HG03457 (cell line): ENCODE data around the gene ZPBP.
"Not testable (repeated sequence)": the region's sequence is repeated elsewhere in the genome, so short reads cannot be mapped to it uniquely, and the experiment has no call there.

Source experiments
- ATAC-seq: cut with Tn5 transposase; IDR thresholded peaks from one replicate; pipeline ENCODE4 v1.9.1; 2021; ENCODE audit warnings: moderate number of reproducible peaks; ENCODE audit not compliant: unreplicated experiment

ZPBP gene

GRCh38 chr7:50047716-50048115 lies 45.3 kb downstream of the ZPBP start:
- no peak for ATAC-seq

DNA sequence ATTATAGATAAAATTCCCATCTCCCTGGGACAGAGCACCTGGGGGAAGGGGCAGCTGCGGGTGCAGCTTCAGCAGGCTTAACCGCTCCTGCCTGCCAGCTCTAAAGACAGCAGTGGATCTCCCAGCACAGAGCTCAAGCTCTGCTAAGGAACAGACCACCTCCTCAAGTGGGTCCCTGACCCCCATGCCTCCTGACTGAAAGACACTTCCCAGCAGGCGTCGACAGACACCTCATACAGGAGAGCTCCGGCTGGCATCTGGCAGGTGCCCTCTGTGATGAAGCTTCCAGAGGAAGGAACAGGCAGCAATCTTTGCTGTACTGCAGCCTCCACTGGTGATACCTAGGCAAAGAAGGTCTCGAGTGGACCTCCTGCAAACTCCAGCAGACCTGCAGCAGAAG lies 51.9 kb downstream of the ZPBP start:
- ATAC-seq, result not testable (repeated sequence)

GRCh38 chr7:50037086-50037485 lies 56.0 kb downstream of the ZPBP start:
- ATAC-seq, result no peak

GRCh38 chr7:50022991-50023390 lies 70.1 kb downstream of the ZPBP start:
- no peak for ATAC-seq

- ATAC-seq, result no peak
Measured at GRCh38 chr7:50022451-50022850, 70.6 kb downstream of the ZPBP start.

GRCh38 chr7:49995681-49996080 lies 97.4 kb downstream of the ZPBP start:
- no peak for ATAC-seq

- no peak for ATAC-seq
Measured at GRCh38 chr7:49986191-49986590, 106.9 kb downstream of the ZPBP start.

GRCh38 chr7:49980465-49980864 lies 112.6 kb downstream of the ZPBP start:
- ATAC-seq, result no peak

DNA sequence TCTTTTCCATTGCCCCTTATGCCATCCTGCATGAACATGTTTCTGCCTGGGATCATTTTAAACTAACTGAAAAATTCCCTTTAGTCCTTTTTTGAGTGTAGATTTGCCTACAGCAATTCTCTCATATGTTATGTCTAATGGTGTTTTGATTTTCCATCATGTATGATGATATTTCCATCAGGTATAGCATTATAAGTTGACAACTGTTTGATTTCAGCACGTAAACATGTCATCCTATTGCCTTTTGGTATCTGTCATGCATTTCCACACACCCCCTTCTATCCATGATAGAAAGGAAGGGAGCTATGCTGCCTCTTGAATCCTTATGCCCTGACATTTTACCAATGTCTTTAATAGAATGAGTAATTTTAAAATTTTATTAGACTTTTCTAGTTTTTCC lies 116.8 kb downstream of the ZPBP start:
- no peak for ATAC-seq

DNA sequence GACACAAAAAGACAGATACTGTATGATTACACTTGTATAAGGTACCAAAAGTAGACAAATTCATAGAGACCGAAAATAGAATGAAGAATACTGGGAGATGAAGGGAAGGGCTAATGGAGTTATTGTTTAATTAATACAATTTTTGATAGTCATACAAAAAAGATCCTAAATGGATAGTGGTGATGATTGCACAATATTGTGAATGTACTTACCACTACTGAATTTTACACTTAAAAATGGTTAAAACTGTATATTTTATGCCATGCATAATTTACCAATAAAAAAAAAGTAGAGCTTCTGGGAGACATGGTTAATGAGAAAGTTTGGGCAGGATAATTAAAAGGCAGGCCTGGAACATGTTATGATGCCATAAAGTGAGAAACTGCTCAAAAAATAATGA lies 119.0 kb downstream of the ZPBP start:
- ATAC-seq, result no peak

- no peak for ATAC-seq
Measured at GRCh38 chr7:49937608-49938007, 155.4 kb downstream of the ZPBP start.

DNA sequence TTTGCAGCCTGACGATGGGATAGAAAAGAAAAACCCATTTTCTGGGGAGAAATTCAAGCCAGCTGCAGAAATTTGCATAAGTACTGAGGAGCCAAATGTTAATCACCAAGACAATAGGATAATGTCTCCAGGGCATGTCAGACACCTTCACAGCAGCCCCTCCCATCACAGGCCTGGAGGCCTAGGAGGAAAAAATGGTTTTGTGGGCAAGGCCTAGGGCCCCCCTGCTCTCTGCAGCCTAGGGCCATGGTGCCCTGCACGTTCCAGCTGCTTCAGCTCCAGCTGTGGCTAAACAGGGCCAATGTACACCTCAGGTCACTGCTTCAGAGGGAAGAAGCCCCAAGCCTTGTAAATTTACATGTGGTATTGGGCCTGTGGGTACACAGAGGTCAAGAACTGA lies 161.4 kb downstream of the ZPBP start:
- ATAC-seq, result no peak

GRCh38 chr7:49928787-49929186 lies 164.3 kb downstream of the ZPBP start:
- no peak for ATAC-seq

DNA sequence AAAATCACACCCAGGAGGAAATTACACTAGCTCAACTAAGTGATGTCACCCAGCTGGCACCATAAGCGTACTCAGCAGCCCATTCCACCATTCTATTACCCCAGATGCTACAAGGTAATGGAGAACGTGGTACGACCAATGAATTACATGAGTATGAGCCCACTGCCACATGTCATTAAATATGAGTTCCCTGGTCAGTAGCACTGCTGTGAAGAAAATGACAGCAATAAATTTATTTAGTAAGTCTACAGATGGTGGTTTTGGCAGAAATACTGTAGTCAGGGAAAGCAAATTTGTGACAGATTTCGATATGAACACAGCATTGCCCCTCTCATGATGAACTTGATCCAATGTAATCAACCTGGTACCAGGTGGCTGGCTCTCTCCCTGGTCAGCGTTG lies 165.4 kb downstream of the ZPBP start:
- ATAC-seq, result no peak

DNA sequence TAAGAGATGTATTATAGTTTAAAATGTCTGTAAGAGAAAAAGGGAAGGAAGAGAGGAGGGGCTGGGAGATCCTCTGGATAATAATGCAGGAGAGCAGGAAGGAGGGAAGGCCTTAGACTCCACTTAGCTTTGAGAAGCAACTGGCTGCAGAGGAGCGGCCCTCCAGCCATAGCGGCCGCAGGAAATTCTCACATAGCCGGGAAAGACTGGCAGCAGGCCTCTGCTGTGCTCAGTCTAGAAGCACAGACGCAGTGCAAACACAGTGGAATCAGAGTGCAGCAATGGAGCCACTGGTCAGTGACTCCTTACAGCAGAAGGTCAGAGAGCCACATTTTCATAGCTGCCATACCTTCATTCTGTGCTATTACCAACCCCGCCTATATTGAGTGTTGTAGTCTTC lies 166.3 kb downstream of the ZPBP start:
- no peak for ATAC-seq

GRCh38 chr7:49911909-49912308 lies 181.1 kb downstream of the ZPBP start:
- no peak for ATAC-seq

DNA sequence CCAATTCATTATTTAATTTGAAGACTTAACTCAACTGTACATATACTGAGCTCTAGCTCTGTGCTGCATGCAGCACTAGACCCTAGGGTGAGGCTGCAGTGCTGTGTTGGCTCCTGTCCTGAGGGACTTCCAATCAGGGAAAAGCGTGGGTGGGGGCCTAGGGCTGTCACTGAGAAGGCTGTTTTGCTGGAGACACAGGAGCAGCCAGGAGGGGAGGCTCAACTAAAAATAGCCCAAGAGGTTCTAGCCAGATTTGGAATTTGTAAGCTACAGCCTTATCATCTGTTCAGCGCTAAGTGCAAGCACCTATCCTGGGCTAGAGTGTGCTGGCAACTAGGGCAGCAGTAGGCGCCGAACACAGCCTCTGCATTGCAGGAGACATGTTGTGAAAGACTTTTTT lies 198.5 kb downstream of the ZPBP start:
- ATAC-seq, result no peak

DNA sequence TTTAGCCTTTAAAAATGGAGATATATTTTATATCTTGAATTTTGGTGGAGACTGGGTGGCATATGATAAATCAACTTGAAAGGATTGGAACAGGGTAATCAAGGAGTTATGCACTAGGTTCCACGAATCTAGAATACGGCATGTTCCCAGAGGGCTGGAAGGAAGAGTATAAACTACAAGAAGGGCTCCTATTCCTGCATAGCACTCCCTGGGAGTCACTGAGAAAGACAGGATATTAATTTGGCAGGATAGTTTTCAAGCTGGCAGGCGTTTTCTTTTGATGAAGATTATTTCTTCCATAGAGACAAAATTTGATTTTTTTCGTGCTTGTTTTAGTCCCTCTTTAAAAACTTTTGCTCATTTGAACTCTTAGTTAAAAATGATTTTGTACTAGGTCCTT lies 199.9 kb downstream of the ZPBP start:
- ATAC-seq, result no peak

GRCh38 chr7:49892481-49892880 lies 200.6 kb downstream of the ZPBP start:
- no peak for ATAC-seq
